H9 (cell line): ENCODE measurements around the gene TACR2. TPM values are rescaled to one million over a fixed set of nuclear protein-coding genes. Genes with fewer than 3 reads are reported as not detected.

Experiments used
- DNase-seq: peaks from one replicate; pipeline ENCODE4 v3.0.0-alpha.2; 2017
- H2AFZ ChIP-seq: one replicate; pipeline ENCODE4 v1.6.1; 2013; ENCODE audit warnings: mild to moderate bottlenecking, low read length, control low read depth, moderate library complexity
- H2AK5ac ChIP-seq: 2 replicates; pipeline ENCODE4 v1.6.1; 2013; ENCODE audit warnings: low read length, control low read depth, mixed read lengths; ENCODE audit not compliant: insufficient read length
- H2BK120ac ChIP-seq: one replicate; pipeline ENCODE4 v1.6.1; 2013; ENCODE audit warnings: low read depth, mild to moderate bottlenecking, low read length, control low read depth, inconsistent platforms; ENCODE audit not compliant: poor library complexity, severe bottlenecking
- H2BK12ac ChIP-seq: 2 replicates; pipeline ENCODE4 v1.6.1; 2013; ENCODE audit warnings: low read length, control low read depth, mixed read lengths, low read depth; ENCODE audit not compliant: insufficient read length
- H2BK15ac ChIP-seq: 2 replicates; pipeline ENCODE4 v1.6.1; 2013; ENCODE audit warnings: low read depth, low read length, control low read depth
- H2BK20ac ChIP-seq: one replicate; pipeline ENCODE4 v1.6.1; 2013; ENCODE audit warnings: low read depth, mild to moderate bottlenecking, low read length, control low read depth, inconsistent platforms; ENCODE audit not compliant: poor library complexity, severe bottlenecking
- H2BK5ac ChIP-seq: 2 replicates; pipeline ENCODE4 v1.6.1; 2013; ENCODE audit warnings: low read length, control low read depth, mixed read lengths; ENCODE audit not compliant: insufficient read length
- H3K14ac ChIP-seq: 2 replicates; pipeline ENCODE4 v1.6.1; 2013; ENCODE audit warnings: low read length, control low read depth; ENCODE audit not compliant: insufficient read depth
- H3K18ac ChIP-seq: 2 replicates; pipeline ENCODE4 v1.6.1; 2013; ENCODE audit warnings: low read depth, mild to moderate bottlenecking, mixed read lengths, low read length, control low read depth; ENCODE audit not compliant: insufficient read length
- H3K23ac ChIP-seq: 2 replicates; pipeline ENCODE4 v1.6.1; 2013; ENCODE audit warnings: low read length, control low read depth, mixed read lengths, low read depth; ENCODE audit not compliant: insufficient read length
- H3K23me2 ChIP-seq: 2 replicates; pipeline ENCODE4 v1.6.1; 2013; ENCODE audit warnings: low read depth, mild to moderate bottlenecking, mixed read lengths, low read length, control low read depth; ENCODE audit not compliant: insufficient read length, poor library complexity, severe bottlenecking
- H3K27ac ChIP-seq: 2 replicates; pipeline ENCODE4 v1.5.1; 2013; ENCODE audit warnings: low read length, control low read depth, mixed read lengths, low read depth; ENCODE audit not compliant: insufficient read length
- H3K27me3 ChIP-seq: 2 replicates; pipeline ENCODE4 v1.6.1; 2013; ENCODE audit warnings: low read length, control low read depth, inconsistent platforms; ENCODE audit not compliant: insufficient read depth
- H3K4ac ChIP-seq: 2 replicates; pipeline ENCODE4 v1.6.1; 2013; ENCODE audit warnings: low read depth, mild to moderate bottlenecking, control low read depth, inconsistent platforms, low read length, moderate library complexity
- H3K4me1 ChIP-seq: 2 replicates; pipeline ENCODE4 v1.6.1; 2013; ENCODE audit warnings: low read length, control low read depth, inconsistent platforms; ENCODE audit not compliant: insufficient read depth
- H3K4me2 ChIP-seq: 2 replicates; pipeline ENCODE4 v1.6.1; 2013; ENCODE audit warnings: low read length, control low read depth, mixed read lengths; ENCODE audit not compliant: insufficient read length, insufficient read depth
- H3K56ac ChIP-seq: 2 replicates; pipeline ENCODE4 v1.6.1; 2013; ENCODE audit warnings: low read depth, mild to moderate bottlenecking, mixed read lengths, low read length, control low read depth; ENCODE audit not compliant: insufficient read length
- H3K79me1 ChIP-seq: 2 replicates; pipeline ENCODE4 v1.6.1; 2013; ENCODE audit warnings: low read depth, mild to moderate bottlenecking, moderate library complexity, low read length, control low read depth, inconsistent platforms; ENCODE audit not compliant: insufficient read depth, poor library complexity, severe bottlenecking
- H3K79me2 ChIP-seq: 2 replicates; pipeline ENCODE4 v1.6.1; 2013; ENCODE audit warnings: low read length, control low read depth, inconsistent platforms; ENCODE audit not compliant: insufficient read depth
- H3K9ac ChIP-seq: 2 replicates; pipeline ENCODE4 v1.6.1; 2013; ENCODE audit warnings: low read length, control low read depth, mixed read lengths; ENCODE audit not compliant: insufficient read length; ENCODE audit errors: extremely low read depth
- H3K9me3 ChIP-seq: one replicate; pipeline ENCODE4 v1.6.1; 2013; ENCODE audit warnings: low read depth, low read length, inconsistent platforms; ENCODE audit not compliant: control insufficient read depth
- H3T11ph ChIP-seq: one replicate; pipeline ENCODE4 v1.6.1; 2013; ENCODE audit warnings: mild to moderate bottlenecking, low read length, control low read depth, inconsistent platforms
- H4K20me1 ChIP-seq: one replicate; pipeline ENCODE4 v1.6.1; 2013; ENCODE audit not compliant: control insufficient read depth, insufficient read length, insufficient read depth
- H4K5ac ChIP-seq: 2 replicates; pipeline ENCODE4 v1.6.1; 2013; ENCODE audit warnings: low read depth, mild to moderate bottlenecking, mixed read lengths, low read length, control low read depth; ENCODE audit not compliant: insufficient read length
- H4K8ac ChIP-seq: replicated peaks from 2 replicates; pipeline ENCODE4 v1.6.1; 2013; ENCODE audit warnings: low read length, control low read depth, mixed read lengths, low read depth; ENCODE audit not compliant: insufficient read length
- H4K91ac ChIP-seq: 2 replicates; pipeline ENCODE4 v1.6.1; 2013; ENCODE audit warnings: low read depth, mild to moderate bottlenecking, moderate library complexity, mixed read lengths, low read length, control low read depth; ENCODE audit not compliant: insufficient read length
- H3K27ac Mint-ChIP-seq, 3 experiments: 2 replicates in 2 of 3; 3 replicates in 1 of 3; pipeline ENCODE4 v1.8.0; 2020 to 2021; ENCODE audit warnings: mixed read lengths in 3 of 3, mild to moderate bottlenecking in 1 of 3, moderate library complexity in 1 of 3
- H3K27me3 Mint-ChIP-seq: 2 replicates; pipeline ENCODE4 v1.8.0; 2021; ENCODE audit warnings: low read depth, mild to moderate bottlenecking, moderate library complexity, mixed read lengths
- H3K36me3 Mint-ChIP-seq, 3 experiments: 2 replicates in 2 of 3; 3 replicates in 1 of 3; pipeline ENCODE4 v1.8.0; 2020 to 2021; ENCODE audit warnings: low read depth in 3 of 3, mixed read lengths in 3 of 3; ENCODE audit not compliant: insufficient read depth in 1 of 3
- H3K4me1 Mint-ChIP-seq, 2 experiments: 2 replicates each; pipeline ENCODE4 v1.8.0; 2020; ENCODE audit warnings: mixed read lengths in 2 of 2
- H3K4me3 Mint-ChIP-seq, 2 experiments: 2 replicates in 1 of 2; 3 replicates in 1 of 2; pipeline ENCODE4 v1.8.0; 2020 to 2021; ENCODE audit warnings: mild to moderate bottlenecking in 2 of 2, mixed read lengths in 2 of 2, moderate library complexity in 1 of 2
- H3K9me3 Mint-ChIP-seq, 2 experiments: 2 replicates in 1 of 2; 3 replicates in 1 of 2; pipeline ENCODE4 v1.8.0; 2020; ENCODE audit warnings: mild to moderate bottlenecking in 2 of 2, mixed read lengths in 2 of 2, moderate library complexity in 1 of 2
- CTCF ChIP-seq: fragments of 200-600 bp; sonication (generic); conservative IDR thresholded peaks from 3 replicates; pipeline ENCODE4 v1.8.0; 2021; ENCODE audit warnings: antibody characterized with exemption, mild to moderate bottlenecking
- WGBS: extraction: QIAGEN DNeasy Blood & Tissue Kit; methylation state at CpG from one replicate; pipeline ENCODE4 v1.1.7; 2013; ENCODE audit warnings: missing lambda C conversion rate, low lambda C conversion rate, mixed read lengths; ENCODE audit not compliant: insufficient read length; ENCODE audit errors: extremely low coverage; 5-methylcytosine and 5-hydroxymethylcytosine counted together
- total RNA-seq: library from RNA; stranded (reverse); gene quantifications from 2 replicates; pipeline ENCODE4 v1.2.1, GENCODE V29; 2021

The TACR2 gene
- total RNA-seq, 1 experiment from 2014 or later = not detected

GRCh38 chr10:69452676-69453415 lies 36.1 kb upstream of the TACR2 start:
- no peak overlapping the region for H3K9ac ChIP-seq
- no peak overlapping the region for H4K8ac ChIP-seq
- no peak overlapping the region for H3K14ac ChIP-seq
- DNase-seq = no peak
- Mint-ChIP-seq H3K36me3 (peaks cover 0 to 2% (median 0%) of the 10 kb centered on the region in 3 experiments; a peak in 2 of 7 replicates), H3K27ac (no peak overlapping the region), H3K9me3 (no peaks in the 10 kb centered on the region; a peak in 1 of 5 replicates), H3K27me3 (peaks cover 60% of the 10 kb centered on the region), H3K4me3 (peak overlapping the region in 1 of 2 experiments; percentile 83; a peak in 3 of 5 replicates), H3K4me1 (peaks cover 10 to 17% of the 10 kb centered on the region in 2 experiments)
- H3K9me3 ChIP-seq = no peaks in the 10 kb centered on the region
- H3K27ac ChIP-seq = no peak overlapping the region
- no peaks in the 10 kb centered on the region for H3K79me2 ChIP-seq
- no peak for TF ChIP-seq CTCF
- no peak overlapping the region for H3K56ac ChIP-seq
- no CpG with 5 or more reads among the region's 6 CpGs for WGBS
- H3K79me1 ChIP-seq = no peaks in the 10 kb centered on the region
- H3K23me2 ChIP-seq = peaks cover 6% of the 10 kb centered on the region
- no peak overlapping the region for H2BK120ac ChIP-seq
- H2AK5ac ChIP-seq = no peak overlapping the region
- peaks cover 13% of the 10 kb centered on the region; the same call in 1 of the 2 replicates for H3K27me3 ChIP-seq
- no peak overlapping the region for H3K18ac ChIP-seq
- H2BK12ac ChIP-seq = no peak overlapping the region
- H4K20me1 ChIP-seq = no peaks in the 10 kb centered on the region
- H2BK15ac ChIP-seq = no peak overlapping the region
- H3K23ac ChIP-seq = no peak overlapping the region
- no peak overlapping the region for H4K91ac ChIP-seq
- no peak overlapping the region for H3K4ac ChIP-seq
- H2BK20ac ChIP-seq = no peak overlapping the region
- H3T11ph ChIP-seq = no peak overlapping the region
- no peaks in the 10 kb centered on the region for H3K4me1 ChIP-seq
- H3K4me2 ChIP-seq = no peak overlapping the region
- H4K5ac ChIP-seq = no peak overlapping the region
- H2AFZ ChIP-seq = no peak overlapping the region
- H2BK5ac ChIP-seq = no peak overlapping the region
